Kasumi-1 (cell line): Measurements from ENCODE around the gene SPOCD1.

Experiments used
- DNase-seq, 2 experiments: peaks; one replicate each; lab custom pipeline; 2025; lab: John Stamatoyannopoulos, UW

Gene SPOCD1

DNA sequence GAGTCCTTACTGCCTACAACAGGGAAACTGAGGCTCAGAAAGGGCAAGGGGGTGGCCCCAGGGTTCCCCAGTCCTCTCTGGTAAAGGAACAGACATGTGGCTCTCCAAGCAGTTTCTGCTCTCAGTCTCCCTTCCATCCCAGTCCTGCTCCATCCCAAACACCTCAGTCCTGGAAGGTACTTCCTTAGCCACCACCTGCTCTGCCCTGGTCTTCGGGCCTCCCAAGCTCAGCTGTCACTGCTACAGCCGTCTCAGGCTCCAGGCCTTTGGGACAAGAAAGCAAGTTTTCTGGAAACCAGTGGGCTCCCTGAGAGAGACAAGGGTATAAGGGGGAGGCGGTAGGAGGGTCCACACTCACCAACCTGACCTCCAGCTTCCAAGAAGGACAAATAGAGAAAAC is 28.6 kb downstream of the SPOCD1 start:
- DNase-seq = no peak

DNA sequence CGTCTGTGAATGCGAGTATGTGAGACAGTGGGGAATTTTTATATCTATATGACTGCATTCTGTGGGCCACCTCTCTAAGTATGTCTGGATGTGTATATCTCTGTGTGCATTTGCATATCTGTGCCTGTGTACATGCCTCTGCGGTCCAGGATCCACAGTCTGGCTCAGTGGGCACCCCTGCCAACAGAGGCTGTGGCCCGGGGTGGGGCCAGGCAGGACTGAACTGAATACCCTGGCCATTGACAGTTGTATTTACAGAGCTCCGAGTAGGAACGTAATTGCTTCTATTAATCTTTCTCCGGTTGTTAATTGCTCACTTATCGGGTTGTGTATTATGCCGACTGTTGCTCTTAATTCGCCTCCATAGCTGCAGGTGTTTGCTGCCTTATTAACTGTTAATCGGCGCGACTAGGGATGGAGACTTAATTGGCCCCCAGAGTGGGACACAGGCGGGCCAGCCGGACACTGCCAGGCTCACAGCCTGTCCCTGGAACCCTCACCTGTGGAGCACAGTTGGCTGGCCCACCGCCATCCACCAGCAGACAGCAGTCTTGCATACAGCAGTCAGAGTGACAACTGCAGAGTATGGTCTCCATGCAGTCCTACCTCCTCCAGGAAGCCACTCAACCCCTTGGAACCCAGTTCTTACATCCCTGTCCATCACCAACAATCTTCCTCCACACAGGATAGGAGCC is 29.3 kb downstream of the SPOCD1 start:
- no peak for DNase-seq

DNA sequence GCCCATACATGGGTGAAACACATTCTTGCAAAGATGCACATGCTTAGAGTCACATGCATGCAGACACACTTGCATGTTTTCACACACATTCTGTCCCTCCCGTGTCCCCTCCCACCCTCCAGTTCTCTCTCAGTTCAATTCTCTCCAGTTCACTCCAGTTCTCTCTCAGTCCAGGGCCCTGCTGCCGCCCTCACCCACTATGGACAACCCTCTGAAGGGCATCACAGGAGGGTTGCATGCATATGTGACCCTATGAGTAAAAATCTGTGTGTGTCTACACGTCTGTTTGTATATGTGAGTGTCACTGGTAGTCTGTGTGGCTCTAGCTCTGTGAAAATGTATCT is 29.9 kb downstream of the SPOCD1 start:
- no peak for DNase-seq

DNA sequence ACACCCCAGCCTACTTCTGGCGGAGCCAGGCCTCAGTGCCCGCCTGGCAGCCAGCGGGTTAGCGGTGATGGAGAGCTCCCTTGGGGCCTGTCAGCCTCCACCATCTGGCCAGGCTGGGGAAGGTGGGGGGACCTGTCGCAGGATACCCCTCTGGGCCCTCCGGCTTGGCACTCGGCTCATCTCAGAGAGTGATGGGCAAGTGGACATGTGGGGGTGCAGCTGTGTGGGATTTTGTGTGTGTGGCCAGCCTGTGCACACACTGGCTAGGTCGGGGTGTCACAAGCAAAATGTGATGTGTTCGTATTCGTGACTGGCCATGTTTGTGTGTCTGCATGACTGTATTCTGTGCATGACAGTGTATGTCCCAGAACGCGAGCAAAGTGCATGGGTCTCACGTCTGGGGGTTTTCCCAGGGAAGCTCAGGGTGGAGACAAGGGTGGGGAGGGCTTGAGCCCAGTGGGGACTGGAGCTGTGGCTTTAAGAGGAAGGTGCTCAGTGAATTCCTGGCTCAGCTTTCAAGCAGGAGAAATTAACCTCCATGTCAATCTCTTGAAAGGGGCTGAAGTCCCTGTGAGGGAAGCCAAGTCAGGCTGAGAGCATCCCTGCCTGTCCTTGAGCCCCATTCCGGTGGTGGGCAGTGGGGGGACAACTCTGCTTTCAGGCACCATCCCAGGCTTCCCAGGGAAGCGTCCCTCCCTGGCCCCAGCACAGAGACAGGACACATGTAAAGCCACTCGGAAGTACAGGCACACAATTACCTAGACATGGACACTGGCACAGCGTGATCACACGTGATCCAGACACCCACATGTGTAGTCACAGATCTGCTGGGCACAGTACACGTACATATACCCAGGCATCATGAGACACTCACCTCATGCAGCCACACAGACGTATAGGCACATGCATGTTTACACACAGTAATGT is 30.5 kb downstream of the SPOCD1 start:
- DNase-seq = no peak

DNA sequence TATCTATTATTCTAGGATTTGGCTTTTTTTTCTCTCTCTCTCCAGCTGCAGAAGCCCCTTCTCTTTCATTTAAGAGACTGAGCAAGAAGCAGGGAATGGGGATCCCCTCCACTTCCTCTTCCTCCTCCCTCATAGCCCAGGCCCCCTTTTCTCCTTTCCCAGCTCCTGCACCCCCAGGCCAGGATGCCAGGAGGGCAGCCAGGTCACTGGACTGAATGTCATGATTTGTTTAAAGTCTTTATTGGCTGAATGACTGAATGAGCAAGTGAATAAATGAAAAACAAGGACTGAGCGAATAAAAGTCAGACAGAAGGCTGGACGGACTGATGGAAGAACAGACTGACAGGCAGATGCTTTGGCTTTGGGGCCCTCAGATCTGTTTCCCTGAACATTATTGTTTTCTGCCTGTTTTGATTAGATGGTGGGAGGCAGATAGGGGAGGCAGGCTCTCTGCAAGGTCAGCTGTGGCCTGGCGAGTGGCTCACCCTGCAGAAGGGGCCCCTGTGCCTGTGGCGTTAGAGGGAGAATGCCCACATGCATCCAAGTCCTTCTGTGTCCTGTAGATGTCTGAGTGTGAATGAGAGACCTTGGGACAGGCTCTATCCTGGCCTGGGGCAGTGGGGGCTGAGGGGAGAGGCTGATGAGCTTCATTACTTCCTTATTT is 31.3 kb downstream of the SPOCD1 start:
- DNase-seq = no peak

DNA sequence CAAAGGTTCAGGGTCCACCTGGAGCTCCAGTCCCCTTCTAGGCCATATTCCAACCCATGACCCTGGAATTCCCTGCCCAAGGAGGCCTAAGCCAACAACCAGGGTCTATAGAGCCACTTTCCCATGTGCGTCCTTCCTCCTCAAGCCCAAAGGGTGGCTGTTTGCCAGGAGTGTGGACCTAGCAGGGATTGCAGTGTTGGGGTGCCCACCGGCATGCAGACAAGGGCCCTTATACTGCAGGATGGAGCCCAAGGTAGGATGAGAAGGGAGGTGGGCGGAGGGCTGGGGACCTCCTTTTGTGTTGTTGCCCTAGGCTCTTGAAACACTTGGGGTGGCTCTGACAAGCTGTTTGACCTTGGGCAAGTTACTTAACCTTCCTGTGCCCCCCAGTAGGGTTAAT is 32.0 kb downstream of the SPOCD1 start:
- no peak for DNase-seq

DNA sequence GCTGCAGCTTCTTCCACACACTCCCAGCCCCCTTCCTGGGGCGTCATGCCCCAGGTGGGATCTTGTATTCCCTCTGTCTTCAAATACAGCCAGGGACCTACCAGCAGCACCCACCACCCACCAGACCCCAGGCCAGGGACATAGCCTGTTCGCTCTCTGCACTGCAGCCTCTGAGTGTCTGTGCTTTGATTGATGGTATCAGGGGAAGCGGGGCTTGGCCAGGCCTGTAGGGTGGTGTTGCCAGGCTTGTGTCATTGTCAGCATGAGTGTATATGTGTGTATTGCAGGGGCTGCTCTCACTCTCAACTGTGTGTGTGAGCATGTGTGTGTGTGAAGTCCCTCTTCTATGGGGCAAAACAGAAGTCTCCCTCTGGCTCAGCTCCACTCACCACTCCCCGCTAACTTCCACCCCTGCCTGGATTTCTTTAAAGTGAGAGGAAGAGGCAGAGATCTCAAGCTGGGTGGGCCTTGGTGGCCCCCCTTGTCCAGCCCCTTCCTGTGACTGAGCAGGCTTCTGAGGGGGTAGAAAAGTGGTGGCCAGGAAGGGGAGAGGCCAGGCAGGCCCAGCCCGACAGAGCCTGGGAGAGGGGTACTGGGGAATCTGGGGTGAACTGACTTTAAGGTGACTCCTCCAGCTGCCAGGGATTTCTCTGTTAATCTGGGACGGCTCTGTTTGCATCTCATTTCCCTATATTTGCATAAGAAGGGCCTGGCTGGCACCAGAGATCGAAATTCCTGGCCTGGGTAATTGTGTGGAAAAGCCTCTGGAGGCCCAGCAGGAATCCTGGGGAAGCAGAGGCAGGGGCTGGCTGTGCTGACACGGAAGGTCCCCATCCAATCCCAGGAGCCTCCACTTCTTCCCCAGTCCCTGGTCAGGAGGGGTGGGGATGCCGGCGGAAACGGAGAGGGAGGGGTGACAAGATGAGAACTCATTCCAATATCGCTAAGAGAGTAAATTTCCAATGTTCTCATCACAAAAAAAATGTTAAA is 33.1 kb downstream of the SPOCD1 start:
- no peak for DNase-seq

DNA sequence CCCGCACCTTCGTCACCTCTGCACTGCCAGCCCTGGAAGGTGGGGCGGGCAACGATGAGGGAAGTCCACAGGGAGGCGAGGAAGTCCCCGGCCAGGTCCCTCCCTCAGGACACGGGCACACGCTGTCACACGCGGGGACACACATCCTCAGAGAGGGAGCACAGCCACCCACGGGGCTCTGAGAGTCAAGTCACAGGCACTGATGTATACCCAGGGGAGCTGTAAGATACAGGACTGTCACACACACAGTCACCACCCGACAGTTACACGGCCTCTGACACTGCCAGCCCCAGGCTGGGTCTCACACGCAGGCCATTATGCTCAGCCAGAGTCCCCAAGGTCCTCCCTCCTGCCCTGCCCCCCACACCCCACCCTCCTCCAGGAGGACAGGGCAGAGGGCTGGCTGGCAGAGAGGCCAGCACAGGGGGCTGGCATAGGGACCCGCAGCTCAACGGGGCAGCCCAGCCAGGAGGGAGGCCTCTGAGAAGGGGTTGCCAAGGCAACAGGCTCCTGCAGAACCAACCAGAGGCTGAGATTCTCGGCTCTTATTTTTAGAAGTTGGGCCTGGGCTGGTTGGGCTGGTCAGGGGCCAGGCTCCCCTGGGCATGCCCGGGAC is 34.0 kb downstream of the SPOCD1 start:
- no peak for DNase-seq

DNA sequence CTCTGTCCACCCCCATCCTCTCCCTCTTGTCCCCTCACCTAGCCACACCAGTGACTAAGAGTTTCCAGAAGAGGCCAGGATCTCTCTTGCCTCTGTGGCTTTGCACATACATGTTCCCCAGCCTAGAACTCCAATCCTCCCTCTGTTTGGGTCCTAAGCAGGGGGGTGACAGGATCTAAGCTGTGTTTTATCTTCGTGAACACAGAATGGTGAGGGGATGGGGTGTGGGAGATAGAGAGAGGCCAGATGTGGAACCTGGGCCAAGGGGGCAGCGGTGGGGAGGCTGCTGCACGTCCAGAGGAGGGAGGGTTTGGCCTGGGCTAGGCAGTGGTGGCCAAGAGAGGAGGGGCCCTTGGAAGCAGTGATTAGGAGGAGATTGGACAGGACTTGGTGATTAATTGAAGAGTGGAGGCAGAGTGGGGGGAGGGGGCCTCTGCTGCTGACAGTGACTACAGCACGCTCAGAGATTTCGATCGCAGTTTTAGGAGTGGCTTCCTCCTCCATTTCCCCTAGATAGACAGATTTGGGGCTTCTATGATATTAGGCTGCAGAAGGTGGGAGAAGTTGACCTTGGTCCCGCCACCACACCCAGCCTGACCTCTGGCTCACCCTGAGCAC is 34.6 kb downstream of the SPOCD1 start:
- DNase-seq = no peak

DNA sequence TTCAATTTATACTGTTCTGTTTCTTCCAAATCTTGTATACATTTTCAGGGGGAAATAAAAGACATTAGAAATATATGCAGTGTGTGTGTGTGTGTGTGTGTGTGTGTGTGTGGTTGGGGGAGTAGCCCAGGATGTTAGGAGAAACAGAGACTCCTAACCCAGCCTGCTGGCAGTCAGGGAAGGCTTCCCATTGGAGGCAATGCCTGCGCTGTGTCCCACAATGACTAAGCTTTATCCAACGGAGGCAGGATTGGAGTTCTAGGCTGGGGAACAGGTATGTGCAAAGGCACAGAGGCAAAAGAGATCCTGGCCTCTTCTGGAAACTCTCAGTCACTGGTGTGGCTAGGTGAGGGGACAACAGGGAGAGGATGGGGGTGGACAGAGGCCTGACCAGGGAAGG is 35.2 kb downstream of the SPOCD1 start:
- no peak for DNase-seq

DNA sequence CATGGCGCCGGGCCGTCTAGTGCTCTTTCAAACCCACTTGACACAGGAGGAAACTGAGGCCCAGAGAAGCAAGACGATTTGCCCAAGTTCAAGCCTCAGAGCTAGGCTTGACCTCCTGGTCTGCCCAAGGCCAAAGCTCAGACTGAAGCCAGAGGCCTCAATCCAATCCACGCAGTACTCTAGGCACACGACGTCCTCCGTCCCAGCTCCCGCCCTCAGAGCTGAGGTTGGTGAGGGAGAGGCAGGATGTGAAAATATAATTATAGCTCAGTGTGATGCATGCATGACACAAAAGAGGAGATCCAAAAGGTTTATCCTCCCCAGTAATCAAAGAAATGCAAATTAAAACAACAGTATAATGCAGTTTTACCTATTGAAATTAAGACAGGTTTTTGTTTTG is 36.1 kb downstream of the SPOCD1 start:
- DNase-seq = no peak

DNA sequence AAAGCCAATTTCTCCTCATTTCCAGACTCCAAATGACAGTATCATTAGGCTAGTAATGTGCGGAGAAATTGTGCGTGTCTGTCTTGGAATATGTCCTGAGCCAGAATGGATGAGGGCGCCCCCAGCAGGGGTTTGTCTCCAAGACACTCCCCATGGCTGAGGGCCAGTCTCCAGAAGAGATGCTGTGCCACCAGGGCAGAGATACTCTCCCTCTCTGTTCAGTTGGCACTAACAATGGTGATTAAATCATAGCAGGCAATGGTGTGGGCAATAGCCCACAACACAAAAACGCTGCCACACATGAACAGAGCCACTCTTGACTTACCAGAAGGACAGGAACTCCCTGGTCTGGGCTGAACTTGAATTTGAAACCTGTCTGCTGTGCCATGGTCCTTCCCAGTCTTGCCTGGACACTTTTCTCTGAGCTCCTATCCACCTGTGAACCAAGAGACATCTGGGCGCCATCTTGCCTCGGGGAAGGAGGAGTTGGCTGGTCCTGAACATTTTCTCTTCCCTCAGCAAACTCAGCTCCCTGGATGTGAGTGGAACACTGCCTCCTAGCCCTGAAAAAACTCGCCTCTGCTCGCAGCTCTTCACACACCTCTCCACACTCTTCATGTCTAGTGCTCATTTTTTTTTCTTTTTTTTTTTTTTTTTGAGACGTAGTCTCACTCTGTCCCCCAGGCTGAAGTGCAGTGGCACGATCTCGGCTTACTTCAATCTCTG is 36.9 kb downstream of the SPOCD1 start:
- no peak for DNase-seq

DNA sequence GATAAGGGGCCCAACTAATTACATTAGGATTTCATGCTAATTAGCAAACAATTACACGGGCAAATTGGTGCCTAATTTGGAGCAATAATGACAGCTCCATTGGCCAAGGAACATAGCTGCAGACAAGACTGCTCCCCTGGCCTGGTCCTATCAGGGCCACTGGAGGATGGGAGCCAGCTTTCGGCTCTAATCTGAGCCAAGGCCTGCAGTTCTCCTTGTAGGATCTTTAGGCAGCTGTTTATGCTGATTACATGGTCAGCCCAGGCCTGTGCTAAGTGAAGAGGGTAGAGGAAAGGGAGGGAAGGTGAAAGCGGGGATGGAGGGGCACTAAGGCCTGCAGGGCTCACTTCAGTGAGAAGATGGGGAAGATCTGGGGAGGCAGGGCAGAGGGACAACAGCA is 39.3 kb downstream of the SPOCD1 start:
- DNase-seq = no peak

DNA sequence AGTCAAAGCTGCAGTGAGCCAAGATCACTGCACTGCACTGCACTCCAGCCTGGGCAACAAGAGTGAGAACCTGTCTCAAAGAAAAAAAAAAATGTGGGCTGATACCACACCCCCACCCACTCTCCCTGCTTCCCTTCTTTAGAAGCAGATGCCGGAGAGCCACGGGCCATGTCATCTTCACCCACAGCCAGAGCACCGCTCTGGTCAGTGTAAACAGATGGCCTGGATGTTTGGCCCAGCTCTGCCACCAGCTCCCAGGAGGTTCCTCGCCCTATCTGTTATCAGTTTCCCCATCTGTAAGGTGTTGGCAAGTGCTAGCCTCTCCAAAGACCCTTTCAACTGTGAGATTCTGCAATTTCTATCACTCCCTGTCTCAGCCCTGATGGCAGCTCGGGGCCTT is 39.8 kb downstream of the SPOCD1 start:
- no peak for DNase-seq

DNA sequence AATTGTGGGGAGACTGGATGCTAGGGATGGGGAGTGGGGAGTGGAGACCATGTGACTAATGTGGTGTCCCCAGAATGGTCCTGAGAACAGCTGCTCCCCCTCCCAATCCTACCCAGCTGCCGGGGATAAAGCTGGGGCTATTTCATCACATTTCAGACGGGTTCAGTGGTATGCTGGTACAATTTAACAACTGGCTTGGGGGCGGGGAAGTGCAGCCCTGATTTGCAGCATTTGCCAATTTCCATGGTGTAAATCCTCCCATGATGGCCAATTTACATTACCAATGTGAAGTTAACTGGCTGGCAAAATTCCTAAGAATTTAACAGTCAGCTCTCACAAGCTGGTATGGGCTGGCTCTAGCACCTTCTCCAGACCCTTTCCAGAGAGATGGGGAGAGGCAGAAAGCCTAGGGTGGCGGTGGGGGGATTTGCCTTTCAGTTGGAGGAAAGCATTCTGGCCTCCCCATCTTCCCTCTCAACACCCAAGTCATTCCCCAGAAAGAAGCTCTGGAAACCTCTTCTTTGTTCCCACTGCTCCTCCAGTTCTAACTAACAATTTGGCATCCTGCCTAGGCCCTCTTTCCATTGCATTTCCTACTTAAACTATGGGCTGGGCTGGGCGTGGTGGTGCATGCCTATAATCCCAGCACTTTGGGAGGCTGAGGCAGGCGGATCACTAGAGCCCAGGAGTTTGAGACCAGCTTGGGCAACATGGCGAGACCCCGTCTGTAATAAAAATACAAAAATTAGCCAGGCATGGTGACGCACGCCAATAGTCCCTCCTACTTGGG is 40.4 kb downstream of the SPOCD1 start:
- no peak for DNase-seq

DNA sequence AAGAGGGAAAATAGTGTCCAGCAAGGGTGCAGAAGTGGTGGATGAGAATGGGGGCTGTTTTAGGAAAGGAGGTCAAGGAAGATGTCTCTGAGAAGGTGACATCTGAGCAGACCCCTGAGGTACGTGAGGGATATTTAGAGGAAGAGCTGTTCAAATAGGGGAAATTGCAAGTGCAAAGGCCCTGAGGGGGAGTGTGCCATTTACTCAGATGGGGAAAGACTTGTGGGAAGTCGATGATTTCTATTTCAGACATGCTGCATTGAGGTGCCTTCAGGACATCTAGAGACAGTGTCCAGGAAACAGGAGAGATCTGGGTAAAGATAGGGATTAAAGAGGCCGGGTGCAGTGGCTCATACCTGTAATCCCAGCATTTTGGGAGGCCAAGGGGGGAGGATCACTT is 41.3 kb downstream of the SPOCD1 start:
- no peak for DNase-seq

DNA sequence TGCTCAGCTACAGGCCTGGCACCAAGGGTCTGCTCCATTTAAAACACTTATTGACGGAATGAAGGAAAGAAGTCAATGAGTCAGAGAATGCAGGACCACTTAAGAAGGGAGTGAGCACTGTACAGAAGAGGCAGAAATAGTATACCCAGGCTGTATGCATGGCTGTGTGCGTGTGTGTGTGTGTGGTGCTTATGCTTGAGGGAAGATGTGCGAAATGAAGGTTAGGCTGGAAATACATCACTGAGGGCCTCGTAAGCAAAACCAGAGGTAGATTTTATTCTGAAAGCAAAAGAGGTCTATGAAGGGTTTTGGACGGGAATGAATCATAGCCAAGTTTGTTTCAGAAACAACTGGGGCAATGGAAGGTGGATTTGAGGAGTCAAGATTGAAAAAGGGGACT is 42.0 kb downstream of the SPOCD1 start:
- DNase-seq = no peak

DNA sequence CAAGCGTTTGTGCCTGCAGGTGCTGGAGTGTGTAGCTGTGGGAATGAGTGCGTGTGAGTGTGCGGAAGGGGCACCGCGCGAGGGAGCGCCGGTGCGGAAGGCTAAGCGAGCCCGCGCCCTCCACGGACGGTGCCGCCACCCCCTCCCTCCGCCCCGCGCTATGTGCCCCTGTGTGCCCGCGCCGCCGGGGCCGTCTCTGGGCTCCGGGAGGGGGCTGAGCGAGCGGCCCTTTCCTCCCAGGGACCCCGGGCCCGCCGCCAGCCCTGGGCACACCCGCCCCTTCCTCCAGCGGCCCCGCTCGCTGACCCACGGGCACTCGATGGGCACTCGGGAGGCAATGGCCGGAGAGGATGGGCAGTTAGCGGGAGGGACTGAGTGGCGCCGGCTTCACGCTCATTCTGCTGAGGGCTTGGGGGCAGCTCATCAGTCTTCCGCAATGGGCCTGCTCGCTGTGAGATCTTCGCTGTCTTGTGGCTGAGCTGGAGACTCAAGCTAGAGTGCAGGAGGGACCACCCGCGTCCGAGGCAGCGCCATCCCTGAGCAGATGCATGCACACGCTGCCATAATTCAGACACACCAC is 43.1 kb downstream of the SPOCD1 start:
- no peak for DNase-seq
